H54 (cell line): Measurements from ENCODE around the gene CDC37.
A peak's percentile ranks its signal among the peaks of the same experiment; 100 is the strongest.

ENCODE experiments used
- DNase-seq: peaks from one replicate; pipeline ENCODE4 v3.0.0; 2011; ENCODE audit warnings: low spot score, mixed read lengths; ENCODE audit not compliant: insufficient read length
- FAIRE-seq: peaks from 3 replicates; lab custom pipeline; 2011; peaks lifted over from hg19 to GRCh38; lab: Jason Lieb, UNC
- POLR2A ChIP-seq: IDR thresholded peaks from 2 replicates; pipeline ENCODE4 v1.6.1; 2011; ENCODE audit warnings: low read depth, mild to moderate bottlenecking, low read length

The CDC37 gene

GRCh38 chr19:10427169-10427568 is 23.8 kb upstream of the CDC37 start:
- no peak for TF ChIP-seq POLR2A
- DNase-seq (no peak), FAIRE-seq (no peak)

- peak; percentile 97 for DNase-seq
- no peak for TF ChIP-seq POLR2A
- FAIRE-seq = no peak
Observed at GRCh38 chr19:10424011-10424637, 20.8 kb upstream of the CDC37 start.

- no peak for TF ChIP-seq POLR2A
- FAIRE-seq (no peak), DNase-seq (no peak)
Observed at GRCh38 chr19:10422846-10423245, 19.5 kb upstream of the CDC37 start.

GRCh38 chr19:10422046-10422461 is 18.7 kb upstream of the CDC37 start:
- FAIRE-seq (no peak), DNase-seq (no peak)
- no peak for TF ChIP-seq POLR2A

- DNase-seq (no peak), FAIRE-seq (no peak)
- no peak for TF ChIP-seq POLR2A
Observed at GRCh38 chr19:10421240-10422045, 18.1 kb upstream of the CDC37 start.

- DNase-seq (no peak), FAIRE-seq (no peak)
- no peak for TF ChIP-seq POLR2A
Observed at GRCh38 chr19:10420444-10421239, 17.3 kb upstream of the CDC37 start, which contains the start of gene PDE4A. TSS of gene PDE4A (plus strand) at chr19:10420538. CDS start at chr19:10420765, 227 bp downstream.

GRCh38 chr19:10419646-10420443 is 16.5 kb upstream of the CDC37 start:
- DNase-seq (peak; percentile 94), FAIRE-seq (no peak)
- no peak for TF ChIP-seq POLR2A

- FAIRE-seq (no peak), DNase-seq (no peak)
- TF ChIP-seq POLR2A = no peak
Observed at GRCh38 chr19:10419200-10419645, 15.9 kb upstream of the CDC37 start.

GRCh38 chr19:10418485-10419199 is 15.3 kb upstream of the CDC37 start:
- TF ChIP-seq POLR2A = no peak
- FAIRE-seq (no peak), DNase-seq (no peak)

GRCh38 chr19:10418235-10418484 is 14.8 kb upstream of the CDC37 start:
- TF ChIP-seq POLR2A = no peak
- FAIRE-seq (no peak), DNase-seq (no peak)

GRCh38 chr19:10417541-10418234 is 14.3 kb upstream of the CDC37 start:
- no peak for TF ChIP-seq POLR2A
- no peak for DNase-seq
- FAIRE-seq = no peak
